NCI-H526 (cell line): Measurements from ENCODE around the gene SLC7A6OS.
"Not testable (repeated sequence)": the region's sequence is repeated elsewhere in the genome, so short reads cannot be mapped to it uniquely, and the experiment has no call there.

ENCODE experiments used
- DNase-seq, 2 experiments: peaks; one replicate each; lab custom pipeline; 2025; lab: John Stamatoyannopoulos, UW

The SLC7A6OS gene

DNA sequence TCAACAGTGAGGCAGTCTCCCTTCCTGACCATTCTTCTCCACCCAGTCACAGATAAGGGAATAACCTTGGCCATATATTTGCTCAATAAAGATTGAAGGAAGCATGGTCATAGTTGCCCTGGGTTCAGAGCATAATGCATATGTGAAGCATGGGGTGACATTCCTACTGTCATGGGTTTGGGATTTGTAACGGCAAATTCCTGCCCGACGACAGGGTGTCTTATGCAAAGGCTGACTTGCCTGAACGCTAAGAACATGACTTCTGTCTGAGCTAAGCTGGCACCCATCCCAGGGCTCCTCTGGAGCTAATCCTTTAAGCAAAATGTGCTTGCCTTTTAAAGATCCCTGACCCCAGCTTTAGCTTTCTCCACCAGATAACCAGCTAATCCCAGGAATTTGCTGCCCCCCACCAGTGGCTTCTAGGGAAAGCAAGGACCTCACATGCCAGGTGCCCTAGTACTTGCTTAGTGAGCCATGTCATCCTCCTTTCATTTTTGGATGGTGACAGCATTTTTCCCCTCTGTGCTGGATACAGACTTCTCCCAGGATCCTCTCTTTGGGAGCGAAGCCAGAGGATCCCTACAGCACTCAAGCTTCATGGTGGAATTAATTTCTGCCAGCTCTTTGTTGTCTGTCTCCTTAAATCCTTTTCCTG lies 11.7 kb downstream of the SLC7A6OS start:
- no peak for DNase-seq

DNA sequence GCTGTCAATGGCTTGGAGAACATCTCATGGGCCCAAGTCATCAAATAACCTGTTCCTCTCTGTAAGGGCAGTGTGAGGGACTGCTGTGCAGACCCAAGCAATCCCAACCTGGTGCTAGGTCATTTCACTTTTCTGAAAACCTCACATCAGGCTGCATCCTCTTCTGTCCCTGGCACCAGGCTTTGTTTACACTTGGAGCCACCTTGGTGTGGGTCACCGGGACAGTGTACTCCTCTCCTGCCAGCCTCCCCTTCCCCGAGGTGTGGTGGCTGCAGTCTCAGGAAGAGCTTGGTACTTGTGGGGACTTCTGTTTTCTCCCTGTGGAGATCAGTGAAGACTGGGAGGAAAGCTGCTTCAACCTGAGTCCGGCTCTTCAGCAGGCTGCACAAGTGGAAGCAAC lies 12.4 kb downstream of the SLC7A6OS start:
- no peak for DNase-seq

DNA sequence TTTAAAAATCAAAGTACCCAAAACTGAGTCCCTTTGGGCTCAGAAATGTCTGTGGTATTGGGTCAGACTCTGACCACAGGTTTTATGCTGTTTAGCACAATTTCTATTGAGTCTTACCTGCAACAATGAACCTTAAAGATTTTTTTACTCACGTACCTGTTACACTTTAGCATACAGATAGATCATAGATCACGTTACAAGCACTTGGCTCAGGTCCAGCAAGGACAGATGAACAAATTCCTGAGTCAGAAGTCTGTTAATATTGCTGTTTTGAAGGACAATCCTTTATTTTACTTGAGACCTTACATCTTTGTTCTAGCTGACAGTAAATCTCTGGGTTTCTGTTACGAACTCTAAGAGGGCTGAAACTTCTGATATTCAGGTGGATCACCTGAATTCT lies 12.8 kb downstream of the SLC7A6OS start:
- no peak for DNase-seq

DNA sequence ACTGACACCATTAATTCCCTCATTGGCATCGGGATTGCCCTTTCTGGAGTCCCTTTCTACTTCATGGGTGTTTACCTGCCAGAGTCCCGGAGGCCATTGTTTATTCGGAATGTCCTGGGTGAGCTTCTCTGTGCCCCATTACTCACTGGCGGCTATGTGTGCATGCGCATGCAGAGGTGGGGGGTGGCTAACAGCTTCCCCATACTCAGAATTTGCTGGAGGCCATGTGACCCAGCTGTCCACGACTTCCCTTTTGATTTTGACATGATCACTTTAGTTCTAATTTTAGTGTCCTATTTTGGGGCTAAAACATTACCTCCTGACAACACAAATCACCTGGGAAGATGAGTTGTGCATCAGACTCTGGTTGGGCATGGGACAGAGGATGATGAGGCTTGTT lies 14.1 kb downstream of the SLC7A6OS start:
- DNase-seq, result no peak

DNA sequence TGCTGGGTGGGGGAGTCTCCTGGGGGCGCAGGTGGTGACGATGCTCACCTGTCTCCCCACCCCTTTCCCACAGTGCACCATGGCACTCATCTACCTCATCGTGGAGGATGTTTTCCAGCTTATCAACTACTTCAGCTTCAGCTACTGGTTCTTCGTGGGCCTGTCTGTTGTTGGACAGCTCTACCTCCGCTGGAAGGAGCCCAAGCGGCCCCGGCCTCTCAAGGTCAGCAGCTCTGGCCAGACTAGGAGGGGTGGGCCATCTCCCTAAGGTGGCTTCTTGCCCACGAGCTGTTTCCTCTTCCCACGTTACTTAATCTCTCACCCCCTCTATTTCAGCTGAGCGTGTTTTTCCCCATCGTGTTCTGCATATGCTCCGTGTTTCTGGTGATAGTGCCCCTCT lies 14.5 kb downstream of the SLC7A6OS start:
- DNase-seq, result no peak

DNA sequence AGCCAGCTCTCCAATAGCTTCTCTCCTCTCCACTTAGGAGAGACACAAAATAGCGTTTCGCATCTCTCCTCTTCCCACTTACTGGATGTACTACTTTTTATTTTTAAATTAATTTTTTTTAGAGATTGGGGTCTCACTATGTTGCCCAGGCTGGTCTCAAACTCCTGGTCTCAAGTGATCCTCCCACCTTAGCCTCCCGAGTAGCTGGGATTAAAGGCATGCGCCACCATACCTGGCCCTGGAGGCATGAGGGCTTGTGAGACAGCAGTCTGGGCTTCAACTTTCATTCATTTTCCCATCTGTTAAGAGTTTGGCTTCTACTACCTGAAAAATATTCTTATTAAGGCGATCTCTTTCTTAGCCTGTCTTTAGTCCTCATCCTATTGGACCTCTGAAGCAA lies 18.3 kb downstream of the SLC7A6OS start:
- no peak for DNase-seq

DNA sequence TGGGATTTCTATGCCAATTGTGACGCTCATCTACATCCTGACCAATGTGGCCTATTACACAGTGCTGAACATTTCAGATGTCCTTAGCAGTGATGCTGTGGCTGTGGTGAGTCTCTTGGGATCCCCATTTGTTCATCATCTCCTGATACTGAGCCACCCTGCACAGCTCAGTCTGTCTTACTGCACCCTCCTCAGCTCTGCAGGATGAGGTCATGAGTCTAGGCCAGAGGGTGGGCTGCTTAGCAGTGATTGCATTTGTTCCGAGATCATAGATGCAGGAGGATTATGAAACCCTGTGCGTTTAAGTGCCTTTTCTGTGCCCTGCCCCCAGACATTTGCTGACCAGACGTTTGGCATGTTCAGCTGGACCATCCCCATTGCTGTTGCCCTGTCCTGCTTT lies 19.5 kb downstream of the SLC7A6OS start:
- no peak for DNase-seq

DNA sequence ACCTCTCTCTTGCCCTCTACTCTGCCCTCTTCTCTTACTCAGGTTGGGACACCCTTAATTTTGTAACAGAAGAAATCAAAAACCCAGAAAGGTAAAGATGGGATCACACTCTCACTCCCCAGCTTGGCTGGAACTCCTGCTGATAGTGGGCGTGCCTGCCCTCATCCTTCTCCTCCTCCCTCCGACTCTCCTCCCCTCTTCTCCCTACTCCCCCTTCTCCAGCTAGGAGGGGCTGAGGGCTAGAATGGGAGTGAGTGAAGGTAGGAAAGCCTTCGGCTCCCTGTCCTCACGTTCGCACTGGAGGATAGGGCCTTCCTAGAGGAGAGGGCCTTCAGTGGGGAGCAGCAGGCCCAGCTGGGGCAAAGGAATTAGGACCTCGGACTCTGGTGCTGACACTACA lies 20.3 kb downstream of the SLC7A6OS start:
- no peak for DNase-seq

DNA sequence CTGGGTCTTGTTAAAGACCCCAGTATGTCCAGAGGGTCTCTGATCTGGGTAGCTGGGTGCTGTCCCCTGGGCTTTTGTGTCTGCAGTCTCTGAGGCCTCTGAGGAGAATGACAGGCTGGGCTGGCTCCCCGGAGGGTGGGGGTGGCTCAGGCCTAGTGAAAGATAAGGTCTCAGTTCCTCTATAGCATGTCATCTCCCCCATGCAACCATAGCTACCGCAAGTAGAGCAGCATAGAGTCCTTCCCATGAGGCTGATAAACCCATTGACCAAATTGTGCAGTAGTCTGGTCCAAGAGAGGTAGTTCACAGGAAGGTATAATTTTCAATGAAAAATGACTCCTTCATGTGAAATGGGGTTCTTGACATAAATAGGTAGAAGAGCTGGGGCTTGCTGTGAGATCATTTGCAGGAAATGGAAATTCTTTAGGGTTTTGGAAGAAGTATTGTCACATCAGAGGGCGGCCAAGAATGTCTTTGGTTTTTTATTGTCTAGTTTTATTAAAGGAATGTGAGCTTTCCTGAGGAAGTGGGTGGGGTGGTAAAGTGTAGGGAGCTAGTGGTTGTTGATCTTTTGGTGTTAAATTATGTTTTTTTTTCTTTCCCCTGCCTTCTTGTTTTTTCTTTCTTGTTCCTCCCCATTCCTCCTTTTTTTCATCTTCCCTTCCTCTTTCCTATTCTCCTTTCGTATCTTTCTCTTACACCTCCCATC lies 21.0 kb downstream of the SLC7A6OS start:
- no peak for DNase-seq

DNA sequence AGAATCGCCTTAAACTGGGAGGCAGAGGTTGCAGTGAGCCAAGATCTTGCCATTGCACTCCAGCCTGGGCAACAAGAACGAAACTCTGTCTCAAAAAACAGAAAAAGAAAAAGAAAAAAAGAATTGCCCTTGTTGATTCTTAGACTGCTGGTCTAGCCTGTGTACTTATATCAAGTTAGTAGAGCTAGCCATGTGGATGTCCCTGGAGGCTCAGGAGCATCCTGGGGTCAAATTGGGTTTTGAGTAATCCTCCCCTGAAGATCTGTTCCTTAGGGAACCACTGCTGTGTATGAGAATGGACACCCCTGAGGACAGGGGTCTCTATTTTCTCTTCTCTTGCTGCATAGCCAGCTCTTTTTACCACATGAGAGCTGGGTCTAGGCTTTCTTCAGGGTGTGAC lies 21.5 kb downstream of the SLC7A6OS start:
- no peak for DNase-seq

DNA sequence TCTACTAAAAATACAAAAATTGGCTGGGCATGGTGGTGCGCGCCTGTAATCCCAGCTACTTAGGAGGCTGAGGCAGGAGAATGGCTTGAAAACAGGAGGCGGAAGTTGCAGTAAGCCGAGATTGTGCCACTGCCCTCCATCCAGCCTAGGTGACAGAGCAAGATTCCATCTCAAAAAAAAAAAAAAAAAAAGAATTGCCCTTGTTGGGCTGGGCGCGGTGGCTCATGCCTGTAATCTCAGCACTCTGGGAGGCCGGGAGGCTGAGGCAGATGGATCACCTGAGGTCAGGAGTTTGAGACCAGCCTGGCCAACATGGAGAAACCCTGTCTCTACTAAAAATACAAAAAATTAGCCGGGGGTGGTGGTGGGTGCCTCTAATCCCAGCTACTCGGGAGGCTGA lies 21.9 kb downstream of the SLC7A6OS start:
- DNase-seq, result not testable (repeated sequence)

DNA sequence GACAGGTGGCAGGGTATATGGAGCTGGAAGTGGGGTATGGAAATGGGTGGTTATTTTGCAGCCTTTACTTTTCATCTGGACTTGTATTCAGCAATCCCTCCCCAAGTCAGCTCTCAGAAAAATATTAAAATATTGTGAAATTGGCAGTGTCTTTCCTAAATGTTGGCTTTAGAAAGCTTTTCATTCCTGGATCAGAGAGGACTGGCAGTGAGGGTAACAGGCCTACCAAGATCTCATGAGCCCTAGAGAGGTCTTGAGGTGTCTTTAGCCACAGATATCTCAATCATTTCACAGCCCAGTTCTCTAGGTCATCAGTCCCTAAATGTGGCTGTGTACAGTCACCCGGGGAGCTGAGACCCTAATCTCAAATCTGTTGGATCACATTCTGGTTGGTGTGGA lies 22.5 kb downstream of the SLC7A6OS start:
- no peak for DNase-seq

DNA sequence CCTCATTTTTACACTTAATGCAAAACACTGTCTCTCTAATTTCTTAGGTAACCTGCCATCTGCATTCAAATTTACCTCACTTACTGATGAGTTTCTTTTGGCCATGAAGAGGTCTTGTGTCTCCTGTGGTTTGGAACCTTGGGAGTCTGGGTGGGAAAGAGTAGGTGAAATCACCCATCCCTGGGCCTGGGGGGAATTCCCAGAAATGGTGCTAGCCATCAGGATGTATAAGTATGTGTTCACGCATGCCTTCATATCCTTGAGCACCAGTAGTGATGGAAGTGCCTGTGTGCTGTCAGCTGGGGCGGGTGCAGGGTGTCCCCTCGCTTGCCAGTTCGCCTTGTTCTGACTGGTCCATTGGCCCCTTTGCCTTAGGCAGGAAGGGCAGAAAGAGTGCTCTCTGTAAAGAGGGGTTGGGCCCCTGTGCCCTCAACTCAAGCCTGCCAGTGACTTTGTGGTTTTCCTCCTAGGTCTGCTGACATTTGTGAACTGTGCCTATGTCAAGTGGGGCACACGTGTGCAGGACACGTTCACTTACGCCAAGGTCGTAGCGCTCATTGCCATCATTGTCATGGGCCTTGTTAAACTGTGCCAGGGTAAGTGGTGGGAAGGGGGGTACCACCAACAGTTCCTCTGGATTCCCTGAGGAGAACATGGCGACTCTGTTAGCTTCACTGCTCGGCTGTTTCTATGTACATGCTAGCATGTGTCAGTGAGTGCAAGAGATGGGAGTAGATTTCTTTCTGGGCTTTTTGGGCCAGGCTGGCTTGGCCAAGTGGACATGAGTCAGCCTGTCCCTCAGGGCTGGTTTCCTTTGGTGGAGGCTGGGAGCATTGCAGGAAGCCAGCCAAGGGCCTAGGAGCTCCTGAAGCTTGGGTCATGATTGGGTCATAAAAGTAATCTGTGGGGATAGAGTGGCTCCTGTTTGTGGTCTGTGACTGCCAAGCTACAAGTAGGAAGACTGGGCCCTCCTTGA lies 23.2 kb downstream of the SLC7A6OS start:
- DNase-seq, result no peak

DNA sequence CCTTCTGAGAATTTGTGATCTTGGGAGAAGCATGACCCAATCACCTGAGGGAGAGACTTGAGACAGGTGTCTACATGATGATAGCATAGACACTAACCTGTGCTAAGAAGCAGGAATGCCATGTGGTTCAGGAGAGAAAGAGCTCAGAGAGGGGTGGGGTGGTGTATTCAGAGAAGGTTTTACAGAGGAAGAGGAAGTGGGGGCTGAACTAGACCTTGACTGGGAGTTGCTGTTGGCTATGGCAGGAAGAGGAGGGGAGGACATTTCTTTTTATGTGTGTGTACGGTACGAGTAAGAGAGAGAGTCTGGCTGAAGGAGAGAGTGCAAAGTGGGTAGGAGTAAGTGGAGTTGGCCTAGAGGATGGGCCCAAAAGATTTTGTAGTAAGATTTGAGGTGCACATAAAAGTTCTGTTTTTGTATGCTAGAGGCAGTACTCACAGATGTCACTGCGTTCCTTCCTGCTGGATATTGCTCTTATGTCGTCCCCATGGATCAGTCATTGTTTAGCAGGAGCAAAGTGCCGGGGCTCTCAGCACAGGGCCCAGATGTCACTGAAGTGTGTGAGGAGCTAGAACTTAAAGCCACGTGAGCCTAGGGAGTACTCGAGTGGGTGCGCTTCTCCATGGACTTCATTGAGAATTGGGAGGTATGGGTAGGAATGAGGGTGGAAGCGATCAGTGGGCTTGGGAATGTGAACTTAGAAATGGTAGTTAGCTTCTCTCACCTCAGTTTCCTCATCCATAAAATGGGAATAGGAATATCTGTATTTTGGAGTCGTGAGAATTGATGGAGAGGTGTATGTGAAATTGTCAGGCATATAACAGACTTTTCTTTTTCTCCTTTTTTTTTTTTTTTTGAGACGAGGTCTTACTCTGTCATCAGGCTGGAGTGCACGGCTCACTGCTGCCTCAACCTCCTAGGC lies 24.3 kb downstream of the SLC7A6OS start:
- no peak for DNase-seq

DNA sequence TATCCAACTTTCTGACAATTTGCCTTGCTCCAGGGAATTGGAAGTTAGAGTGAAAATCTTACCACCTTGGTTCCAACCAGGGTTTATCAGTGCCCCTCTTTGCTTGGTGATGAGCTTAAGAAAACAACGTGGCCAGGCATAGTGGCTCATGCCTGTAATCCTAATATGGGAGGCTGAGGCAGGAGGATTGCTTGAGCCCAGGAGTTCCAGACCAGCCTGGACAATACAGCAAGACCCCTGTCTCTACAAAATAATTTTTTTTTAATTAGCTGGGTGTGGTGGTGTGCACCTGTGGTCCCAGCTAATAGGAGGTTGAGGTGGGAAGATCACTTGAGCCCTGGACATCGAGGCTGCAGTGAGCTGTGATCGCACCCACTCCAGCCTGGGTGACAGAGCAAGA lies 25.1 kb downstream of the SLC7A6OS start:
- DNase-seq, result no peak

DNA sequence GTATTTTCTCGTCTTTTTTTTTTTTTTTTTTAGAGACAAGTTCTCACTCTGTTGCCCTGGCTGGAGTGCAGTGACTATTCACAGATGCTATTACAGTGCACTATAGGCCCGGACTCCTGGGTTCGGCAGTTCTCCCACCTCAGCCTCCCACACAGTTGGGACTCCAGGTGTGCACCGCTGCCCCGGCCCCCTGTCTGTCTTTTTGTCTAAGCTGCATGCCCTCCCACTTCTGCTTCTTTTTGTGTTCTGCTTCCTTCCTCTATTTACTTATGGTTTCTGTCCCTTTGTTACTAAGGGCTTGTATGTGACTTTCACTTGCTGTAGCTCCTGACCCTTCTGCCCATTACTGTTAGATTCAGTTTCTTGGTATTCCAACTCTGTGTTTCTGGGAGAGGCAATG lies 25.9 kb downstream of the SLC7A6OS start:
- no peak for DNase-seq

DNA sequence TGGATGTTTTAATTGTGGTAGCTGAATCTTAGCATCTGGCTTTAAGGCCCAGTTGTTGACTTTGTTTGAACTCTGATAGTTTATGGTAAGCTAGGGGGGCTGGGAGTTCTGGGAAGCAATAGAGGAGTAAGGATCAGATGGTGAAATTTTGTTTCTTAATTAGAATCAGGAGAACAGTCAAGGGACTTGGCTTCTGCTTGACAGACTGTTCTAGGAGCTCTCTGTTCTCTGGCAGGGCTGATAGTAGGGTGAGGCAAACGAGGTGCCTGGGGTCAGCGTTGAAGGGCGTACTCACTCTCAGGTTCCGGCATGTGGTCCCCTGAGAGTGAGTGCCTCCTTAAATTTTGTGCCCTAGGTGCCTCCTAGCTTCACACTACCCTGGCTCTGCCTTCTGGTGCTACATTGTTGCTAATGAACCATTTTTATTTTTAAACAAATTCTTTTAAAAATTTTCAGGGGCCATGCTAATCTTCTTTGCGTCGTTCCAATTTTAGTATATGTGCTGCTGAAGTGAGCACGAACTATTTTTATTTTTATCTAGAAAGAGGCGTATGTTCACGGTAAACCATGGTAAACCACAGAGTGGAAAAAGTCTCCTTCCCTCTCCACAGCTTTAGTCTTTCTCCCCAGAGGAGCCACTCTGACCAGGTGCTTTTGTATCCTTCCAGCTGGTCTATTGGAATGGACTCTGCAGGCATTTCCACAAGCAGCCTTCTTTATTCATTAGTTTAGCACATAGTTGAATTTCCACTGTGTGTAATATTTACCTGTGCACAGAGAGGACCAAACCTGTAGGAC lies 26.7 kb downstream of the SLC7A6OS start:
- DNase-seq, result no peak

DNA sequence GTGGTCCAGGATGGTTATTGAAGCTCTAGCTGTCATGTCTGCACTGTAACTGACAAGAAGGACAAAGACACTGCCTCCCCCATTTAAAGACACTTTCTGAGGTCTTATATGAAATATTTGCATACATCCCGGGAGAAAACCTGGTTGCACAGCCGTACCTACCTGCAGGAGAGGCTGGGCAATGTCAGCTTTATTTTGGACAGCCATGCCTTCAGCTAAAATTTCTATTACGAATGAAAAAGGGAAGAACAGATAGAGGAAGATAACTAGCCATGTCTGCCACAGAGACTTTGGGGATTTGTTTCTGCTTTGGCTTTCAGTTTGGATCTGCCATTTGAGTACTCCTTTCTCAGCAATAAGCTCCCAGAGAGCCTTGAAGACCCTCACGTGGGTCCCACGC lies 27.4 kb downstream of the SLC7A6OS start:
- DNase-seq, result peak in 1 of 2 experiments; percentile 16

DNA sequence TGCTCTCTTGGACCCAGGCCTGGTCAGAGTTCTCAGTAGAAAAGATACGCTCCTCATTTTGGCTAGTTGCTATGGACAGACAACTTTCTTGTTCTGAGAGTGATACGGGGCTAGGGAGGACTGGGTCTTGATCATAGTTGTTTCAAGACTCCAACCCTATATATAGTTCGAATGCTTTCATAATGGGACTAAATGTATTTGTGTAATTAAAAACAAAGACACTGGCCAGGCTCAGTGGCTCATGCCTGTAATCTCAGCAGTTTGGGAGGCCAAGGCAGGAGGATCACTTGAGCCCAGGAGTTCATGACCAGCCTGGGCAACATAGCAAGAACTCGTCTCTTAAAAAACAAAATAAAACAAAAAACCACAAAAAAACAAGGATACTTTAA lies 28.7 kb downstream of the SLC7A6OS start:
- DNase-seq, result no peak

DNA sequence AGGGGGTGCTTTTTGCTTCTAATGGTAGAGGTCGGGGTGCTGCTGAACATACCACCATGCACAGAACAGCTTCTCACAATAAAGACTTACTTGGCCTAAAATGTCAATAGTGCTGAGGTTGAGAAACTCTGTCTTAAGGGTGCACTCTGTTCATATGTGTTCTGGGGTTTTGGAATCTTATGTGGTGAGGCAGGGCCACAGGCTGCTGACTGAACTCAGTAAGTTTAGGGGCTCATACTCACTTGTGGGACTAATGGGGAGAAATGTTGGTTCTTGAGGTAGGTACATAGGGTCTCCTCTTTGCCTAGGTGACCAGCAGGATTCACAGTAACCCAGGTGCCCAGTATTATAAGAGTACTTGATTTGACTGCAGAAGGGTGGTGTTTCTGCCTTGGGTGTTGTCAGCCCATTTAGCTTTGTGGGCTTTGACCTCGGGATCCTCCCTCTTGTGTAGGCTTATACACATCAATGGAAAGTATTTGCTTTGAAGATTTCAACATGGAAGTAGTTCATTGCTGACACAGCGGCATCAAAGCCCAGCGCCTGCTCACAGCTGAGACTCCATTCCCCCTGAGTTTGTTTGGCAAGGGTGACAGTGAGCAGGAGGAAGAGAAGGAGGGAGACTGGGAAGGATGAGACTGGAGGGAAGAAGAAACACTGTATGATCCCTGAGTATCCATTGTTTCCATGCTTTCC lies 29.2 kb downstream of the SLC7A6OS start:
- no peak for DNase-seq
